GM19193 (cell line): Measurements from ENCODE around the gene PMEL.
A peak's percentile ranks its signal among the peaks of the same experiment; 100 is the strongest.

Source experiments
- POLR2A ChIP-seq: IDR thresholded peaks from 4 replicates; pipeline ENCODE4 v1.6.1; 2011; ENCODE audit not compliant: insufficient read depth, insufficient read length; ENCODE audit errors: extremely low read depth

The PMEL gene

GRCh38 chr12:55985341-55985740 is 19.5 kb upstream of the PMEL start:
- no peak for TF ChIP-seq POLR2A

GRCh38 chr12:55984861-55985260 is 19.0 kb upstream of the PMEL start:
- TF ChIP-seq POLR2A = no peak

- no peak for TF ChIP-seq POLR2A
Observed at GRCh38 chr12:55983232-55983842, 17.5 kb upstream of the PMEL start.

GRCh38 chr12:55982319-55982936 is 16.6 kb upstream of the PMEL start:
- no peak for TF ChIP-seq POLR2A

- TF ChIP-seq POLR2A = no peak
Observed at GRCh38 chr12:55979069-55979468, 13.2 kb upstream of the PMEL start.

GRCh38 chr12:55978393-55978792 is 12.6 kb upstream of the PMEL start:
- TF ChIP-seq POLR2A = no peak

GRCh38 chr12:55974308-55974730 is 8.5 kb upstream of the PMEL start:
- TF ChIP-seq POLR2A = no peak

GRCh38 chr12:55973599-55974307 is 7.9 kb upstream of the PMEL start, which contains the start of gene RAB5B:
TSS of gene RAB5B (plus strand) at chr12:55974078. CDS start at chr12:55986961, 12,883 bp downstream.
- TF ChIP-seq POLR2A = peak; percentile 92

GRCh38 chr12:55972911-55973598 is 7.2 kb upstream of the PMEL start:
- TF ChIP-seq POLR2A = no peak

- TF ChIP-seq POLR2A = no peak
Observed at GRCh38 chr12:55972456-55972855, 6.6 kb upstream of the PMEL start.

- no peak for TF ChIP-seq POLR2A
Observed at GRCh38 chr12:55972042-55972441, 6.2 kb upstream of the PMEL start.

- no peak for TF ChIP-seq POLR2A
Observed at GRCh38 chr12:55970775-55971174, 4.9 kb upstream of the PMEL start.

- no peak for TF ChIP-seq POLR2A
Observed at GRCh38 chr12:55969356-55969755, 3.5 kb upstream of the PMEL start.

GRCh38 chr12:55966408-55967281 is 803 bp upstream of the PMEL start, which contains the start of gene CDK2:
TSS of gene CDK2 (plus strand) at chr12:55966830. CDS start at chr12:55967009, 179 bp downstream.
- TF ChIP-seq POLR2A = peak; percentile 85
